Fibroblast of the aortic adventitia (primary cell): ENCODE results near the gene PNCK. TPM values are rescaled to one million over a fixed set of nuclear protein-coding genes. Genes with fewer than 3 reads are reported as not detected.

Experiments used
- DNase-seq: peaks from one replicate; pipeline ENCODE4 v3.0.0-alpha.2; 2010; ENCODE audit warnings: low read depth
- H3K4me3 ChIP-seq: 2 replicates; pipeline ENCODE4 v1.5.1; 2011; ENCODE audit warnings: low read depth, mild to moderate bottlenecking, control low read depth, low read length, moderate library complexity
- CTCF ChIP-seq: IDR thresholded peaks from 2 replicates; pipeline ENCODE4 v1.5.1; 2011; ENCODE audit warnings: mild to moderate bottlenecking, low read length, control low read depth, inconsistent platforms; ENCODE audit not compliant: insufficient read depth
- total RNA-seq: library from RNA; depleted of rRNA; stranded (reverse); fragments of >200 nt; gene quantifications from 2 replicates; pipeline ENCODE4 v1.2.3, GENCODE V29; 2012; ENCODE audit warnings: low replicate concordance

PNCK gene
- total RNA-seq, 1 donor, result not detected

- TF ChIP-seq CTCF, result no peak
- no peak overlapping the region for H3K4me3 ChIP-seq
- DNase-seq, result no peak
Observed at GRCh38 chrX:153647461-153648357, 25.9 kb downstream of the PNCK start.

- TF ChIP-seq CTCF, result no peak
- no peak within 1 kb of the TSS for H3K4me3 ChIP-seq
- no peak for DNase-seq
Observed at GRCh38 chrX:153646620-153647373, 26.8 kb downstream of the PNCK start, which contains the start of gene DUSP9. Gene DUSP9, plus strand, starts transcription at chrX:153647203. Its CDS starts 751 bp downstream, at chrX:153647954.

- no peak for TF ChIP-seq CTCF
- H3K4me3 ChIP-seq, result no peak overlapping the region
- DNase-seq, result no peak
Observed at GRCh38 chrX:153645921-153646488, 27.6 kb downstream of the PNCK start.

- DNase-seq, result no peak
- H3K4me3 ChIP-seq, result no peak overlapping the region
- no peak for TF ChIP-seq CTCF
Observed at GRCh38 chrX:153645151-153645550, 28.5 kb downstream of the PNCK start.

- DNase-seq, result no peak
- no peak overlapping the region for H3K4me3 ChIP-seq
- TF ChIP-seq CTCF, result no peak
Observed at GRCh38 chrX:153644356-153645125, 29.1 kb downstream of the PNCK start.
